Loucy (cell line): ENCODE data around the gene P2RX2.
A peak's percentile ranks its signal among the peaks of the same experiment; 100 is the strongest.

Experiments used
- H2AFZ ChIP-seq: fragments of 200-600 bp; sonication (generic); 2 replicates; pipeline ENCODE4 v1.6.0; 2016; ENCODE audit warnings: antibody characterized with exemption, mild to moderate bottlenecking, low read length, moderate library complexity
- H3F3A ChIP-seq: fragments of 200-600 bp; 2 replicates; pipeline ENCODE4 v1.6.0; 2016; ENCODE audit warnings: antibody characterized with exemption, low read depth, mild to moderate bottlenecking
- H3K27me3 ChIP-seq: fragments of 200-600 bp; sonication (generic); 2 replicates; pipeline ENCODE4 v1.6.1; 2014; ENCODE audit warnings: low read length, mild to moderate bottlenecking; ENCODE audit not compliant: insufficient read depth, poor library complexity, severe bottlenecking
- H3K36me3 ChIP-seq: fragments of 200-600 bp; sonication (generic); 2 replicates; pipeline ENCODE4 v1.6.1; 2016; ENCODE audit warnings: low read length; ENCODE audit not compliant: insufficient read depth
- H3K4me1 ChIP-seq: fragments of 200-600 bp; sonication (generic); 2 replicates; pipeline ENCODE4 v1.5.1; 2014; ENCODE audit warnings: low read length, mild to moderate bottlenecking; ENCODE audit not compliant: insufficient read depth, poor library complexity, severe bottlenecking
- H3K4me2 ChIP-seq: fragments of 200-600 bp; sonication (generic); 2 replicates; pipeline ENCODE4 v1.6.0; 2014; ENCODE audit warnings: antibody characterized with exemption, low read length, low read depth, mild to moderate bottlenecking; ENCODE audit not compliant: poor library complexity, severe bottlenecking
- H3K4me3 ChIP-seq: fragments of 200-600 bp; sonication (generic); 2 replicates; pipeline ENCODE4 v1.5.1; 2014; ENCODE audit warnings: low read length, mild to moderate bottlenecking, mixed read lengths; ENCODE audit not compliant: poor library complexity, severe bottlenecking
- H3K79me2 ChIP-seq: fragments of 200-600 bp; sonication (generic); 2 replicates; pipeline ENCODE4 v1.6.1; 2014; ENCODE audit warnings: low read length; ENCODE audit not compliant: insufficient read depth
- H3K9ac ChIP-seq: fragments of 200-600 bp; sonication (generic); 2 replicates; pipeline ENCODE4 v1.6.0; 2014; ENCODE audit warnings: mild to moderate bottlenecking, low read depth, low read length, moderate library complexity; ENCODE audit not compliant: poor library complexity, severe bottlenecking
- H3K9me2 ChIP-seq: fragments of 200-600 bp; sonication (generic); replicated peaks from 2 replicates; pipeline ENCODE4 v1.6.1; 2016; ENCODE audit warnings: low read depth, low read length, mixed read lengths
- H3K9me3 ChIP-seq: fragments of 200-600 bp; sonication (generic); 2 replicates; pipeline ENCODE4 v1.6.1; 2014; ENCODE audit warnings: mild to moderate bottlenecking, antibody characterized with exemption, low read length, low read depth; ENCODE audit not compliant: insufficient read depth
- H4K20me1 ChIP-seq: fragments of 200-600 bp; sonication (generic); 2 replicates; pipeline ENCODE4 v1.6.0; 2014; ENCODE audit warnings: antibody characterized with exemption, low read length, mild to moderate bottlenecking; ENCODE audit not compliant: insufficient read depth, poor library complexity, severe bottlenecking
- CTCF ChIP-seq: fragments of 200-600 bp; sonication (generic); conservative IDR thresholded peaks from 2 replicates; pipeline ENCODE4 v1.5.1; 2014; ENCODE audit warnings: mild to moderate bottlenecking, antibody characterized with exemption, low read length
- EZH2phosphoT487 ChIP-seq: fragments of 200-600 bp; IDR thresholded peaks from 2 replicates; pipeline ENCODE4 v1.6.1; 2018; ENCODE audit warnings: antibody characterized with exemption, mild to moderate bottlenecking, moderate library complexity, borderline replicate concordance

P2RX2 gene

GRCh38 chr12:132658149-132658894 lies 39.7 kb downstream of the P2RX2 start:
- no peak overlapping the region for H2AFZ ChIP-seq
- no peaks in the 10 kb centered on the region for H3K27me3 ChIP-seq
- H3K4me2 ChIP-seq = no peak overlapping the region
- peaks cover 97% of the 10 kb centered on the region; the same call in 1 of the 2 replicates for H3K36me3 ChIP-seq
- H3K79me2 ChIP-seq = peaks cover 8% of the 10 kb centered on the region; the same call in 1 of the 2 replicates
- no peaks in the 10 kb centered on the region for H3F3A ChIP-seq
- H4K20me1 ChIP-seq = no peaks in the 10 kb centered on the region
- no peak overlapping the region for H3K4me3 ChIP-seq
- no peaks in the 10 kb centered on the region for H3K9me2 ChIP-seq
- H3K9ac ChIP-seq = no peak overlapping the region
- TF ChIP-seq CTCF (no peak), EZH2phosphoT487 (no peak)
- H3K4me1 ChIP-seq = peaks cover 35% of the 10 kb centered on the region
- H3K9me3 ChIP-seq = no peaks in the 10 kb centered on the region

- no peak overlapping the region for H3K4me2 ChIP-seq
- no peaks in the 10 kb centered on the region for H4K20me1 ChIP-seq
- H3K9me2 ChIP-seq = no peaks in the 10 kb centered on the region
- no peaks in the 10 kb centered on the region for H3F3A ChIP-seq
- peaks cover 97% of the 10 kb centered on the region for H3K36me3 ChIP-seq
- no peak overlapping the region for H3K9ac ChIP-seq
- H3K9me3 ChIP-seq = no peaks in the 10 kb centered on the region
- H3K4me3 ChIP-seq = no peak overlapping the region
- H3K4me1 ChIP-seq = peaks cover 43% of the 10 kb centered on the region
- peaks cover 14% of the 10 kb centered on the region; the same call in 1 of the 2 replicates for H3K79me2 ChIP-seq
- no peak overlapping the region for H2AFZ ChIP-seq
- TF ChIP-seq CTCF = no peak
- H3K27me3 ChIP-seq = no peaks in the 10 kb centered on the region
Observed at GRCh38 chr12:132659146-132659545, 40.6 kb downstream of the P2RX2 start.

DNA sequence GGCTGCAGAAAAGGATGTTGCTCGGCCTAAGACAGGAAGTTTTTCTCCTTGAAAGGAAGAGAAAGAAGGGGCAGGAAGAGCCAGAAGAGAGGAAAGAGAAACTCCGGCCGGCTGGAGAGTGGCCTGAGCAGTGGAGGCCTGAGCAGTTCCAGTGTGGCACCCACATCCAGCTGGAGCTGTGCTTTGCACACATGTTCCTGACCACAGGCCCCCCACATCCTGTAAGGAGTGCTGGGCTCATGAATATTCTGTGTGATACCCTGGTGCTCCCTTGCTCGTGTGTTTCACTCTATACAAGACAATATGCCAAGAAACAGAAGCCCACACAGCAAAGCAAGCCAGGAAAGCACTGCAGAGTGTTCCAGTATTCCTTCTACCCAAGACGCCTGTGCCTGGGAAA lies 41.5 kb downstream of the P2RX2 start:
- no peaks in the 10 kb centered on the region for H3K9me3 ChIP-seq
- H3K4me3 ChIP-seq = no peak overlapping the region
- no peak overlapping the region for H3K9ac ChIP-seq
- TF ChIP-seq CTCF (no peak), EZH2phosphoT487 (no peak)
- H3K79me2 ChIP-seq = peaks cover 14% of the 10 kb centered on the region; the same call in 1 of the 2 replicates
- H4K20me1 ChIP-seq = no peaks in the 10 kb centered on the region
- no peaks in the 10 kb centered on the region for H3K9me2 ChIP-seq
- H3K4me2 ChIP-seq = peak overlapping the region; percentile 30
- no peaks in the 10 kb centered on the region for H3F3A ChIP-seq
- no peak overlapping the region for H2AFZ ChIP-seq
- H3K36me3 ChIP-seq = peaks cover 95% of the 10 kb centered on the region
- H3K27me3 ChIP-seq = no peaks in the 10 kb centered on the region
- H3K4me1 ChIP-seq = peaks cover 53% of the 10 kb centered on the region
